ENCODE results near the gene MS4A8. TPM values are rescaled to one million over a fixed set of nuclear protein-coding genes. Genes with fewer than 3 reads are reported as not detected.

Gene MS4A8
- total and polyA plus RNA-seq, 2 of the 4 experiments (the other 2 are of a cell fraction) = not detected

- no peak overlapping the region for H4K5ac ChIP-seq (ENCODE audit: low read depth, low read length)
- H3K27ac ChIP-seq (ENCODE audit: insufficient read depth, low read length) = no peak overlapping the region
- no peaks in the 10 kb centered on the region for H3K4me1 ChIP-seq (ENCODE audit: control insufficient read depth, insufficient read depth, low read length)
- no peaks in the 10 kb centered on the region for H3K9me1 ChIP-seq (ENCODE audit: insufficient read depth, low read length)
- no peak overlapping the region for H3K4me2 ChIP-seq (ENCODE audit: low read depth, low read length)
- H3K14ac ChIP-seq (replicated peaks; ENCODE audit: low read depth, low read length) = no peak overlapping the region
- H3K79me1 ChIP-seq (ENCODE audit: low read depth in 1 of 2, low read length in 2 of 2) = no peaks in the 10 kb centered on the region
- H3K27me3 ChIP-seq (ENCODE audit: control insufficient read depth, insufficient read depth, low read length) = no peaks in the 10 kb centered on the region
- no peak overlapping the region for H3K4ac ChIP-seq (ENCODE audit: low read depth, low read length)
- ATAC-seq (ENCODE audit: low read depth) = no peak
- no peak overlapping the region for H3K23ac ChIP-seq (ENCODE audit: low read depth, low read length)
- dilution Hi-C loops (cut with HindIII; ENCODE audit: low sequenced_read_pairs, unreplicated experiment) (no loop called here), intact Hi-C loops (cut with micrococcal nuclease) (no loop called here), in situ Hi-C loops (cut with MboI; ENCODE audit: low sequenced_read_pairs) (no loop called here)
- no peak overlapping the region for H2AK9ac ChIP-seq (replicated peaks; ENCODE audit: low read depth, low read length, poor library complexity)
- CTCF ChIA-PET = no interaction called here
- no peak overlapping the region for H3K56ac ChIP-seq (ENCODE audit: extremely low read depth, insufficient read depth, low read length)
- H2BK20ac ChIP-seq (ENCODE audit: low read depth, low read length) = no peak overlapping the region
- no peaks in the 10 kb centered on the region for H3K9me3 ChIP-seq (ENCODE audit: control insufficient read depth, insufficient read depth, low read length)
- no peak for TF ChIP-seq BHLHE40 (IDR thresholded peaks at IDR 0.05; ENCODE audit: low read depth, low read length)
- no peak for TF ChIP-seq CTCF (conservative IDR thresholded peaks at IDR 0.05; ENCODE audit: low read depth, low read length)
- no peak for TF ChIP-seq FOS (IDR thresholded peaks at IDR 0.05; ENCODE audit: low read depth, low read length)
- TF ChIP-seq RAD21 (IDR thresholded peaks at IDR 0.05; ENCODE audit: low read length) = no peak
- no peak for TF ChIP-seq USF2 (IDR thresholded peaks at IDR 0.05; ENCODE audit: low read depth, low read length)
- no peak for TF ChIP-seq POLR2A (IDR thresholded peaks at IDR 0.05; ENCODE audit: low read depth, low read length)
- TF ChIP-seq ELK1 (IDR thresholded peaks at IDR 0.05; ENCODE audit: borderline replicate concordance, low read depth, low read length) = no peak
- no peak for TF ChIP-seq NFE2L2 (IDR thresholded peaks at IDR 0.05; ENCODE audit: low read depth, low read length)
- no peak overlapping the region for H4K8ac ChIP-seq (ENCODE audit: low read depth in 2 of 2, low read length in 2 of 2)
- POLR2A ChIA-PET (ENCODE audit: unreplicated experiment) = no interaction called here
- no CpG with 5 or more reads among the region's 6 CpGs for WGBS, 2 experiments (ENCODE audit: extremely low coverage in 2 of 2, insufficient read length in 1 of 2)
- H2BK15ac ChIP-seq (ENCODE audit: low read depth, low read length) = no peak overlapping the region
- no peak for DNase-seq
- no peak overlapping the region for H2AK5ac ChIP-seq (ENCODE audit: low read depth, low read length)
- no peak overlapping the region for H2AFZ ChIP-seq (replicated peaks; ENCODE audit: low read length, poor library complexity)
- H3K4me3 ChIP-seq (ENCODE audit: insufficient read depth, low read depth, low read length) = no peak overlapping the region
- H2BK120ac ChIP-seq (ENCODE audit: low read depth, low read length) = no peak overlapping the region
- no TSS peak for BruUV-seq (replicated peaks)
- H2BK5ac ChIP-seq (ENCODE audit: low read depth, low read length, poor library complexity, severe bottlenecking) = no peak overlapping the region
- no peak overlapping the region for H3K9ac ChIP-seq (ENCODE audit: low read depth, low read length)
- no peak overlapping the region for H3K18ac ChIP-seq (ENCODE audit: low read depth, low read length)
- no peak overlapping the region for H4K91ac ChIP-seq (ENCODE audit: insufficient read depth, low read depth, low read length)
- no peaks in the 10 kb centered on the region for H4K20me1 ChIP-seq (ENCODE audit: insufficient read depth, low read length)
- no peaks in the 10 kb centered on the region for H3K36me3 ChIP-seq (ENCODE audit: control insufficient read depth, insufficient read depth, low read length)
Measured at GRCh38 chr11:60720460-60720859, 21.0 kb downstream of the MS4A8 start.

Measured in IMR-90 (cell line).